Endothelial cell of umbilical vein (primary cell): ENCODE data around the gene TIMP4.

Experiments used
- EZH2 ChIP-seq: IDR thresholded peaks from 2 replicates; pipeline ENCODE4 v1.6.1; 2012; ENCODE audit warnings: borderline replicate concordance, low read depth, mild to moderate bottlenecking, moderate library complexity, low read length, inconsistent platforms; ENCODE audit not compliant: severe bottlenecking
- MYC ChIP-seq: IDR thresholded peaks from one replicate; pipeline ENCODE4 v1.6.1; 2011; ENCODE audit warnings: mild to moderate bottlenecking, low read depth, low read length
- POLR2A ChIP-seq: IDR thresholded peaks from 2 replicates; pipeline ENCODE4 v1.6.1; 2012; ENCODE audit warnings: low read depth, mild to moderate bottlenecking, control low read depth, low read length
- POLR2AphosphoS5 ChIP-seq: IDR thresholded peaks from 2 replicates; pipeline ENCODE4 v1.6.1; 2012; ENCODE audit warnings: low read depth, mild to moderate bottlenecking, control low read depth, low read length, moderate library complexity; ENCODE audit not compliant: insufficient read depth
- TF ChIP-seq, protein P1 (sequence below), 2 donors: IDR thresholded peaks; 1 replicate in 1 of 2; 2 replicates in 1 of 2; pipeline ENCODE4 v1.5.1; 2011; ENCODE audit warnings: low read length in 2 of 2, mild to moderate bottlenecking in 2 of 2, moderate library complexity in 2 of 2, control low read depth in 1 of 2, inconsistent platforms in 1 of 2, low read depth in 1 of 2; ENCODE audit not compliant: insufficient read depth in 1 of 2; ENCODE audit errors: extremely low read depth in 1 of 2
- TF ChIP-seq, protein P2 (sequence below): IDR thresholded peaks from 2 replicates; pipeline ENCODE4 v1.6.1; 2011; ENCODE audit not compliant: insufficient read depth, insufficient read length

DNA sequence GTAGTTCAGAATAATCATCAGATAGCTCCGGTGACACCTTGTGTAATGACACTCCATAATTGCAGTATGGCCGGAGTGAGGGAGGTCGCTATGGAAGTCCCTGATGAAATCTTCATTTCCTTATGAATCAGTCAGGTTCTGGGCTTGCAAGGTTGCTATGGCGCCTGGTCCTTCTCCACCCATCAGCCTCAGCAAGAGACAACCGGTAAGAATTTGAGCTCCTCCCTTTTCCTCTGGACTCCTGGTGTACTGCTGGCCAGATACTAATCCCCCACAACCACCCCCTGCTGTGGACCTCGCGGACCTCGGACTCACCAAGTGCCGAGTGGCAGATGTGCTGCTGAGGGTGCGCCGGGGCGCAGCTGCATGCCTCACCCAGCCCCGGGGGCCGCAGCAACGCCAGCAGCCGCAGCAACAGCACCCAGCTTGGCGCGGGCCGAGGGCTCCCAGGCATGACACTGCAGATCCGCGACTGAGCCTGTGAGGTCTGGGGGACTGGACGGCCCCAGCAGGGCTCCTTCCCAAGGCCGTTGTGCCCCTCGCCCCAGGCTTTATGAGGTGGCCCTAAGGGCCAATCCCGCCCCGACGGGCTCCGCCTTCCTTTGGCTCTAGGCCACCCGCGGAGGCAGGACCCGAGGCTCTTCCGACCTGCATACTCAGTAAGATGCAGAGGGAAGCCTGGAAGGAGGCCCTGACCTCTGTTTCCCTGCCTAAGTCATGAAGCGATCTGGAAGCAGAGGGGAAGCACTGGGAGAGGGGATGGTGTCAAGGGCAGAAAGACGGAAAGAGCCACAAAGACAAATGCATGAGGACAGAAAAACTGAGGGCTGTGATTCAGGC lies at the start of gene TIMP4:
- TF ChIP-seq POLR2AphosphoS5, result no peak
- TF ChIP-seq POLR2A, result no peak
- TF ChIP-seq, protein P1, sequence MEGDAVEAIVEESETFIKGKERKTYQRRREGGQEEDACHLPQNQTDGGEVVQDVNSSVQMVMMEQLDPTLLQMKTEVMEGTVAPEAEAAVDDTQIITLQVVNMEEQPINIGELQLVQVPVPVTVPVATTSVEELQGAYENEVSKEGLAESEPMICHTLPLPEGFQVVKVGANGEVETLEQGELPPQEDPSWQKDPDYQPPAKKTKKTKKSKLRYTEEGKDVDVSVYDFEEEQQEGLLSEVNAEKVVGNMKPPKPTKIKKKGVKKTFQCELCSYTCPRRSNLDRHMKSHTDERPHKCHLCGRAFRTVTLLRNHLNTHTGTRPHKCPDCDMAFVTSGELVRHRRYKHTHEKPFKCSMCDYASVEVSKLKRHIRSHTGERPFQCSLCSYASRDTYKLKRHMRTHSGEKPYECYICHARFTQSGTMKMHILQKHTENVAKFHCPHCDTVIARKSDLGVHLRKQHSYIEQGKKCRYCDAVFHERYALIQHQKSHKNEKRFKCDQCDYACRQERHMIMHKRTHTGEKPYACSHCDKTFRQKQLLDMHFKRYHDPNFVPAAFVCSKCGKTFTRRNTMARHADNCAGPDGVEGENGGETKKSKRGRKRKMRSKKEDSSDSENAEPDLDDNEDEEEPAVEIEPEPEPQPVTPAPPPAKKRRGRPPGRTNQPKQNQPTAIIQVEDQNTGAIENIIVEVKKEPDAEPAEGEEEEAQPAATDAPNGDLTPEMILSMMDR (IDR thresholded peaks at IDR 0.05; ENCODE audit: extremely low read depth in 1 of 2, insufficient read depth in 1 of 2, low read depth in 1 of 2, low read length in 2 of 2), result no peak
- TF ChIP-seq EZH2, result no peak
- TF ChIP-seq, protein P2, sequence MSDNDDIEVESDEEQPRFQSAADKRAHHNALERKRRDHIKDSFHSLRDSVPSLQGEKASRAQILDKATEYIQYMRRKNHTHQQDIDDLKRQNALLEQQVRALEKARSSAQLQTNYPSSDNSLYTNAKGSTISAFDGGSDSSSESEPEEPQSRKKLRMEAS, result no peak
- TF ChIP-seq MYC, result no peak
